Stimulated activated CD8-positive, alpha-beta memory T cell treated with anti-CD3 and anti-CD28 coated beads, Interleukin-7, amount 100 ng/mL, for 4 hours (primary cell): ENCODE results near the gene AKAP12.
"Not testable (repeated sequence)": the region's sequence is repeated elsewhere in the genome, so short reads cannot be mapped to it uniquely, and the experiment has no call there.

Experiments
- DNase-seq, 2 donors: peaks; one replicate each; pipeline ENCODE4 v3.0.0-alpha.2; 2020; ENCODE audit warnings: low read depth in 2 of 2

AKAP12 gene

GRCh38 chr6:151349651-151350270 lies 110.0 kb downstream of the AKAP12 start:
- no peak for DNase-seq

GRCh38 chr6:151350442-151351145 lies 110.8 kb downstream of the AKAP12 start:
- no peak for DNase-seq

- DNase-seq, result no peak
These were observed 111.5 kb downstream of the AKAP12 start for GRCh38 chr6:151351146-151351700.

GRCh38 chr6:151351731-151352130 lies 112.0 kb downstream of the AKAP12 start:
- DNase-seq, result no peak

GRCh38 chr6:151352410-151353396 lies 112.9 kb downstream of the AKAP12 start:
- DNase-seq, result no peak

- no peak for DNase-seq
These were observed 114.0 kb downstream of the AKAP12 start for GRCh38 chr6:151353795-151354194.

GRCh38 chr6:151356983-151357382 lies 117.2 kb downstream of the AKAP12 start:
- DNase-seq, result not testable (repeated sequence)

GRCh38 chr6:151357758-151358436 lies 118.1 kb downstream of the AKAP12 start:
- no peak for DNase-seq

GRCh38 chr6:151358475-151358874 lies 118.7 kb downstream of the AKAP12 start:
- DNase-seq, result no peak

GRCh38 chr6:151359486-151359885 lies 119.7 kb downstream of the AKAP12 start:
- DNase-seq, result no peak

GRCh38 chr6:151365233-151365632 lies 125.5 kb downstream of the AKAP12 start:
- DNase-seq, result no peak

- no peak for DNase-seq
These were observed 130.8 kb downstream of the AKAP12 start for GRCh38 chr6:151370509-151371078.

- DNase-seq, result no peak
These were observed 132.4 kb downstream of the AKAP12 start for GRCh38 chr6:151372164-151372563.

GRCh38 chr6:151374036-151374683 lies 134.4 kb downstream of the AKAP12 start:
- no peak for DNase-seq

GRCh38 chr6:151375833-151376232 lies 136.1 kb downstream of the AKAP12 start:
- no peak for DNase-seq

- DNase-seq, result no peak
These were observed 136.7 kb downstream of the AKAP12 start for GRCh38 chr6:151376440-151376839.

- DNase-seq, result no peak
These were observed 137.3 kb downstream of the AKAP12 start for GRCh38 chr6:151377095-151377494.

GRCh38 chr6:151379933-151380847 lies 140.4 kb downstream of the AKAP12 start:
- DNase-seq, result no peak

- no peak for DNase-seq
These were observed 141.1 kb downstream of the AKAP12 start for GRCh38 chr6:151380848-151381205.

GRCh38 chr6:151381722-151382121 lies 142.0 kb downstream of the AKAP12 start:
- DNase-seq, result no peak
